Chondrocyte (in vitro differentiated cells): ENCODE results near the gene UBXN4. TPM values are rescaled to one million over a fixed set of nuclear protein-coding genes. Genes with fewer than 3 reads are reported as not detected.
"Not testable (repeated sequence)": the region's sequence is repeated elsewhere in the genome, so short reads cannot be mapped to it uniquely, and the experiment has no call there.

Experiments used
- DNase-seq: peaks from one replicate; pipeline ENCODE4 v3.0.0; 2021; ENCODE audit warnings: mixed read lengths, low spot score
- H3K27ac Mint-ChIP-seq: one replicate; pipeline ENCODE4 v1.8.0; 2021; ENCODE audit warnings: mild to moderate bottlenecking, moderate library complexity, mixed read lengths; ENCODE audit not compliant: unreplicated experiment
- H3K27me3 Mint-ChIP-seq: 2 replicates; pipeline ENCODE4 v1.8.0; 2021; ENCODE audit warnings: low read depth, mixed read lengths
- H3K36me3 Mint-ChIP-seq: 2 replicates; pipeline ENCODE4 v1.8.0; 2021; ENCODE audit warnings: low read depth, mixed read lengths
- H3K4me1 Mint-ChIP-seq: 2 replicates; pipeline ENCODE4 v1.8.0; 2021; ENCODE audit warnings: low read depth, mild to moderate bottlenecking, mixed read lengths
- H3K4me3 Mint-ChIP-seq: one replicate; pipeline ENCODE4 v1.8.0; 2021; ENCODE audit warnings: mild to moderate bottlenecking, moderate library complexity, mixed read lengths; ENCODE audit not compliant: unreplicated experiment
- H3K9me3 Mint-ChIP-seq: 2 replicates; pipeline ENCODE4 v1.8.0; 2021; ENCODE audit warnings: low read depth, mixed read lengths
- CTCF ChIP-seq: fragments of 200-600 bp; sonication (generic); IDR thresholded peaks from 2 replicates; pipeline ENCODE4 v1.5.0; 2021; ENCODE audit warnings: antibody characterized with exemption, mild to moderate bottlenecking, moderate library complexity
- total RNA-seq: library from RNA; stranded (reverse); gene quantifications from 3 replicates; pipeline ENCODE4 v1.2.1, GENCODE V29; 2021

The UBXN4 gene
- total RNA-seq, 1 donor from 2014 or later: 72.5 TPM

GRCh38 chr2:135790423-135790822, 48.8 kb downstream of the UBXN4 start:
- Mint-ChIP-seq H3K36me3 (peaks cover 13% of the 10 kb centered on the region), H3K4me1 (peaks cover 45% of the 10 kb centered on the region), H3K4me3 (no peak overlapping the region), H3K9me3 (peaks cover 14% of the 10 kb centered on the region), H3K27me3 (no peaks in the 10 kb centered on the region), H3K27ac (peak overlapping the region; percentile 69)
- DNase-seq: no peak
- no peak for TF ChIP-seq CTCF

DNA sequence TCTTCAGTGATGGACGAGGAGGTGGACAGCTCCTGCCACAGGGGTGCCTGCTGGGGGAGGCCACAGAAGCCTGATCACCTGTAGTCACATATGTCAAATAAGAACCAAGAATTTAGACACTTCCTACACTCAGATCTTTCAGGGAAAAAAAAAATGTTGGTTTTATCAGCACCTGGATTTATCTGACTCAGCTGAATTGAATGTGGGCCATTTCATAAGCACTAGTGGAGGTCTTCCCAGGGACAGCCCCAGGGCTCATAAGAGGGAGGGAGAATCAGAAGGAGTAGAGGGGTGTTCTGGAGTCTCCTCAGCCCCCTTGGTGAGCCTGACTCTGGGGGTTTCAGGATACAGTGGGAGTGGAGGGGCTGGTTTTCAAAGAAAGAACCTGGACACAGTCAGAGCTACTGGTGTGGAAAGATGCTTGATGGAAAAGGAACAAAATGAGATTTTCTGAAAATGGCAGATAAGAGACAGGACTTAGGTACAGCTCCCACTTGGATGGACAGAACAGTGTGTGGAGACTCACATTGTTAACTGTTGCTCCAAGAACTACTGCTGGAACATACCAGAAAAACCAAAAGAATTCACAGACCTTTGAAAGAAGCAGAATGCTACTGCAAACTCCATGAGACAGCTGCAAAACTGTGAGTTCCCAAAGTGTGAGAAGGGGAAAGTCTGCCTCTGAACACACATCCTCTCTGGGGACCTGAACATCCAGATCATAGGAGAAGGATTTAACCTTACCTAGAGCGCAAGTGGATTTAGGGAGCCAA, 49.9 kb downstream of the UBXN4 start:
- H3K36me3 Mint-ChIP-seq: peaks cover 6% of the 10 kb centered on the region
- H3K4me1 Mint-ChIP-seq: peaks cover 40% of the 10 kb centered on the region
- no peaks in the 10 kb centered on the region for H3K27me3 Mint-ChIP-seq
- H3K9me3 Mint-ChIP-seq: peaks cover 7% of the 10 kb centered on the region
- DNase-seq: no peak
- TF ChIP-seq CTCF: no peak
- peak overlapping the region; percentile 95 for H3K27ac Mint-ChIP-seq
- no peak overlapping the region for H3K4me3 Mint-ChIP-seq

GRCh38 chr2:135792401-135793150, 50.9 kb downstream of the UBXN4 start:
- Mint-ChIP-seq H3K36me3 (no peaks in the 10 kb centered on the region), H3K27ac (peak overlapping the region; percentile 95), H3K9me3 (no peaks in the 10 kb centered on the region), H3K4me3 (no peak overlapping the region), H3K4me1 (peaks cover 33% of the 10 kb centered on the region), H3K27me3 (no peaks in the 10 kb centered on the region)
- DNase-seq: no peak
- no peak for TF ChIP-seq CTCF

- H3K4me3 Mint-ChIP-seq, H3K27me3 Mint-ChIP-seq, H3K9me3 Mint-ChIP-seq, H3K36me3 Mint-ChIP-seq, DNase-seq, H3K27ac Mint-ChIP-seq: not testable (repeated sequence)
- peaks cover 28% of the 10 kb centered on the region for H3K4me1 Mint-ChIP-seq
Observed at GRCh38 chr2:135795641-135796040, 54.0 kb downstream of the UBXN4 start.

DNA sequence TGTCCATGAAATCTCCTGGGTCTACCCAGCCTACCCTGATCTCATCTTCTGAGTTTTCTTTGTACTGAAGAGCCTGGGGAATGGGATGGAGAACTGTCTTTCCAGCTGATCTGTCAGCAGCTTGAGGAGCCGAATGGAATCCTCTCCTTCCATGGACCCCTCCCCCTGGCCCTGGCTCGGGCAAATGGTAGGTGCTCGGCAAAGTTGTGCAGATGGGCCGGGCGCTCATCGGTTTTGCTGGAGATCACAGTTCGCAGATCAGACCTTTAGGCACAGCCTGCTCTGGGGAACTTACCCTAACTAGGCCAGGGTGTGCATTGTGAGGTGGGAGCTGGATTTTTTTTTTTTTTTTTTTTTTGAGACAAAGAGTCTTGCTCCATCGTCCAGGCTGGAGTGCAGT, 55.0 kb downstream of the UBXN4 start:
- H3K4me3 Mint-ChIP-seq: no peak overlapping the region
- TF ChIP-seq CTCF: no peak
- H3K27me3 Mint-ChIP-seq: no peaks in the 10 kb centered on the region
- no peak overlapping the region for H3K27ac Mint-ChIP-seq
- peaks cover 5% of the 10 kb centered on the region for H3K9me3 Mint-ChIP-seq
- H3K4me1 Mint-ChIP-seq: peaks cover 18% of the 10 kb centered on the region
- no peaks in the 10 kb centered on the region for H3K36me3 Mint-ChIP-seq
- DNase-seq: no peak
